H1 (cell line): ENCODE data around the gene APOC3. TPM values are rescaled to one million over a fixed set of nuclear protein-coding genes. Genes with fewer than 3 reads are reported as not detected.

Source experiments
- CHD2 ChIP-seq: IDR thresholded peaks from 2 replicates; pipeline ENCODE4 v1.6.1; 2012; ENCODE audit warnings: low read length, improper control_type of control experiment
- CHD7 ChIP-seq: fragments of 300-600 bp; sonication (generic); IDR thresholded peaks from 2 replicates; pipeline ENCODE4 v1.7.1; 2012; ENCODE audit warnings: low read length, moderate library complexity, mild to moderate bottlenecking, inconsistent platforms; ENCODE audit not compliant: insufficient replicate concordance
- HDAC2 ChIP-seq, 2 experiments: fragments of 300-600 bp in 1 of 2; sonication (generic) in 1 of 2; IDR thresholded peaks; 2 replicates each; pipeline ENCODE4 v1.6.1; 2011 to 2012; ENCODE audit warnings: low read depth in 2 of 2, low read length in 2 of 2, mild to moderate bottlenecking in 2 of 2, moderate library complexity in 2 of 2, borderline replicate concordance in 1 of 2, inconsistent platforms in 1 of 2
- KDM5A ChIP-seq: fragments of 200-600 bp; IDR thresholded peaks from 2 replicates; pipeline ENCODE4 v1.7.1; 2012; ENCODE audit warnings: mild to moderate bottlenecking, low read length, inconsistent platforms, mixed read lengths
- POU5F1 ChIP-seq: IDR thresholded peaks from 2 replicates; pipeline ENCODE4 v1.6.1; 2011; ENCODE audit warnings: low read depth, mild to moderate bottlenecking, low read length, moderate library complexity
- RBBP5 ChIP-seq: IDR thresholded peaks from 2 replicates; pipeline ENCODE4 v1.7.1; 2012; ENCODE audit warnings: low read depth, mild to moderate bottlenecking, inconsistent platforms, low read length, moderate library complexity, borderline replicate concordance
- RNF2 ChIP-seq: fragments of 200-900, 300-1000 bp; sonication (generic); IDR thresholded peaks from 2 replicates; pipeline ENCODE4 v1.7.1; 2016; ENCODE audit warnings: borderline replicate concordance, low read depth, mild to moderate bottlenecking, antibody characterized with exemption, low read length; ENCODE audit not compliant: poor library complexity, severe bottlenecking; ENCODE audit errors: missing control alignments
- RXRA ChIP-seq: IDR thresholded peaks from 2 replicates; pipeline ENCODE4 v1.6.1; 2011; ENCODE audit warnings: low read depth, mild to moderate bottlenecking, low read length, moderate library complexity; ENCODE audit not compliant: insufficient read depth
- SP1 ChIP-seq: IDR thresholded peaks from 2 replicates; pipeline ENCODE4 v1.6.1; 2011; ENCODE audit warnings: low read depth, low read length
- ZNF274 ChIP-seq: IDR thresholded peaks from 2 replicates; pipeline ENCODE4 v1.7.0; 2012; ENCODE audit warnings: low read length, borderline replicate concordance; ENCODE audit errors: extremely low read depth
- polyA plus RNA-seq, 7 experiments: library from polyadenylated mRNA; depleted of rRNA in 3 of 7; stranded (reverse) in 5 of 7; unstranded in 2 of 7; fragments of >200 nt in 5 of 7; fragments of 200-250 nt in 2 of 7; gene quantifications; 1 replicate in 5 of 7; 2 replicates in 1 of 7; 4 replicates in 1 of 7; pipeline versions ENCODE4 v1.2.1 to v1.2.3, GENCODE V29; 2011 to 2013; ENCODE audit warnings: missing spikeins in 2 of 7, mixed read lengths in 2 of 7
- total RNA-seq: library from RNA; stranded (reverse); fragmentation: NEBNext Ultra II Directional; extraction: Animal tissue kit (Norgen Biotek cat#: 25700); gene quantifications from 2 replicates; pipeline ENCODE4 v1.2.1, GENCODE V29; 2021

APOC3 gene
- total and polyA plus RNA-seq, 2 of the 8 experiments (the other 6 are each of a cell fraction or from before 2014, with no cell fraction given) = not detected

- TF ChIP-seq CHD7 = no peak
- no peak for TF ChIP-seq CHD2
- TF ChIP-seq HDAC2 (IDR thresholded peaks at IDR 0.05; ENCODE audit: borderline replicate concordance in 1 of 2, low read depth in 2 of 2, low read length in 2 of 2) = no peak
- no peak; the same call in 1 of the 2 replicates for TF ChIP-seq RBBP5
- TF ChIP-seq SP1 = no peak
- TF ChIP-seq ZNF274 = no peak
- no peak for TF ChIP-seq POU5F1
- no peak for TF ChIP-seq RNF2
- no peak for TF ChIP-seq RXRA
- TF ChIP-seq KDM5A = no peak
These were observed 42.3 kb upstream of the APOC3 start (continued) for GRCh38 chr11:116787436-116787785.
